Central memory CD4-positive, alpha-beta T cell (primary cell): Measurements from ENCODE around the gene IFI44L.

Experiments used
- DNase-seq: peaks from one replicate; pipeline ENCODE4 v3.0.0; 2022

The IFI44L gene

GRCh38 chr1:78691995-78692747 is 71.9 kb downstream of the IFI44L start:
- DNase-seq: no peak
